ENCODE measurements around the gene RPEL1.
"Not testable (repeated sequence)": the region's sequence is repeated elsewhere in the genome, so short reads cannot be mapped to it uniquely, and the experiment has no call there.

RPEL1 gene

GRCh38 chr10:103245587-103245986 is at the start of gene RPEL1:
Gene RPEL1, plus strand, starts transcription at chr10:103245887. Its CDS starts 110 bp downstream, at chr10:103245997.
- not testable (repeated sequence) for DNase-seq (ENCODE audit: low read depth in 2 of 2)

GRCh38 chr10:103196516-103196915 is 49.2 kb upstream of the RPEL1 start:
- no peak for DNase-seq (ENCODE audit: low read depth in 2 of 2)

- DNase-seq (ENCODE audit: low read depth in 2 of 2): no peak
Measured at GRCh38 chr10:103197174-103197573, 48.5 kb upstream of the RPEL1 start.

GRCh38 chr10:103197903-103198302 is 47.8 kb upstream of the RPEL1 start:
- DNase-seq (ENCODE audit: low read depth in 2 of 2): no peak

GRCh38 chr10:103198648-103199047 is 47.0 kb upstream of the RPEL1 start:
- DNase-seq (ENCODE audit: low read depth in 2 of 2): no peak

GRCh38 chr10:103199488-103199887 is 46.2 kb upstream of the RPEL1 start:
- no peak for DNase-seq (ENCODE audit: low read depth in 2 of 2)

GRCh38 chr10:103202319-103202718 is 43.4 kb upstream of the RPEL1 start:
- no peak for DNase-seq (ENCODE audit: low read depth in 2 of 2)

- DNase-seq (ENCODE audit: low read depth in 2 of 2): no peak
Measured at GRCh38 chr10:103203466-103203865, 42.2 kb upstream of the RPEL1 start.

GRCh38 chr10:103204353-103205255 is 41.1 kb upstream of the RPEL1 start:
- no peak for DNase-seq (ENCODE audit: low read depth in 2 of 2)

- not testable (repeated sequence) for DNase-seq (ENCODE audit: low read depth in 2 of 2)
Measured at GRCh38 chr10:103205401-103205800, 40.3 kb upstream of the RPEL1 start.

- not testable (repeated sequence) for DNase-seq (ENCODE audit: low read depth in 2 of 2)
Measured at GRCh38 chr10:103206715-103207114, 39.0 kb upstream of the RPEL1 start.

- DNase-seq (ENCODE audit: low read depth in 2 of 2): no peak
Measured at GRCh38 chr10:103207141-103207540, 38.5 kb upstream of the RPEL1 start.

GRCh38 chr10:103207643-103208042 is 38.0 kb upstream of the RPEL1 start:
- DNase-seq (ENCODE audit: low read depth in 2 of 2): not testable (repeated sequence)

- not testable (repeated sequence) for DNase-seq (ENCODE audit: low read depth in 2 of 2)
Measured at GRCh38 chr10:103210262-103210661, 35.4 kb upstream of the RPEL1 start.

GRCh38 chr10:103215601-103216000 is 30.1 kb upstream of the RPEL1 start:
- DNase-seq (ENCODE audit: low read depth in 2 of 2): no peak

GRCh38 chr10:103216362-103216761 is 29.3 kb upstream of the RPEL1 start:
- not testable (repeated sequence) for DNase-seq (ENCODE audit: low read depth in 2 of 2)

- no peak for DNase-seq (ENCODE audit: low read depth in 2 of 2)
Measured at GRCh38 chr10:103224133-103224532, 21.6 kb upstream of the RPEL1 start.

GRCh38 chr10:103224721-103225120 is 21.0 kb upstream of the RPEL1 start:
- not testable (repeated sequence) for DNase-seq (ENCODE audit: low read depth in 2 of 2)

GRCh38 chr10:103225939-103226338 is 19.7 kb upstream of the RPEL1 start:
- DNase-seq (ENCODE audit: low read depth in 2 of 2): no peak

- no peak for DNase-seq (ENCODE audit: low read depth in 2 of 2)
Measured at GRCh38 chr10:103227416-103227815, 18.3 kb upstream of the RPEL1 start.

GRCh38 chr10:103231047-103231551 is 14.6 kb upstream of the RPEL1 start:
- DNase-seq (ENCODE audit: low read depth in 2 of 2): no peak

GRCh38 chr10:103232131-103232673 is 13.5 kb upstream of the RPEL1 start:
- DNase-seq (ENCODE audit: low read depth in 2 of 2): no peak
